G401 (cell line): ENCODE data around the gene CERCAM. TPM values are rescaled to one million over a fixed set of nuclear protein-coding genes. Genes with fewer than 3 reads are reported as not detected.

Source experiments
- total RNA-seq: library from RNA; depleted of rRNA; stranded (reverse); fragments of >200 nt; shearing (Covaris generic); gene quantifications from 2 replicates; pipeline ENCODE4 v1.2.3, GENCODE V29; 2014; rRNA removed

CERCAM gene
- total RNA-seq, 1 experiment from 2014 or later, result 10.6 TPM

Other genes starting within 250 kb of the CERCAM start
- gene CIZ1, start 229.3 kb upstream of the CERCAM start, total RNA-seq, result 13.7 and 17.5 TPM in 2 replicates
- 5.5 and 6.1 TPM in 2 replicates for gene DNM1, start 217.5 kb upstream of the CERCAM start, total RNA-seq
- 32.9 and 37.9 TPM in 2 replicates for gene GOLGA2, start 144.8 kb upstream of the CERCAM start, total RNA-seq
- gene SWI5, start 144.6 kb upstream of the CERCAM start, total RNA-seq, result 25.9 and 31.0 TPM in 2 replicates
- gene TRUB2, start 98.4 kb upstream of the CERCAM start, total RNA-seq, result 28.2 and 31.8 TPM in 2 replicates
- gene COQ4, start 98.0 kb upstream of the CERCAM start, total RNA-seq, result 35.0 and 44.3 TPM in 2 replicates
- 48.7 and 49.0 TPM in 2 replicates for gene SLC27A4, start 80.3 kb upstream of the CERCAM start, total RNA-seq
- 58.2 and 61.5 TPM in 2 replicates for gene URM1, start 49.5 kb upstream of the CERCAM start, total RNA-seq
- 52.9 and 60.7 TPM in 2 replicates for gene ODF2, start 35.1 kb downstream of the CERCAM start, total RNA-seq
- 37.0 and 38.3 TPM in 2 replicates for gene GLE1, start 83.9 kb downstream of the CERCAM start, total RNA-seq
- 99.1 and 103 TPM in 2 replicates for gene SPTAN1, start 131.7 kb downstream of the CERCAM start, total RNA-seq
- gene DYNC2I2, start 236.0 kb downstream of the CERCAM start, total RNA-seq, result 164 and 173 TPM in 2 replicates